ENCODE results near the gene CHST4.

- TF ChIP-seq CTCF (IDR thresholded peaks at IDR 0.05) (no peak), POLR2A (IDR thresholded peaks at IDR 0.05) (no peak)
These were observed 26.7 kb downstream of the CHST4 start for GRCh38 chr16:71552698-71553503.
